ENCODE results near the gene CPPED1. TPM values are rescaled to one million over a fixed set of nuclear protein-coding genes. Genes with fewer than 3 reads are reported as not detected.
A peak's percentile ranks its signal among the peaks of the same experiment; 100 is the strongest.

Gene CPPED1
- total and polyA plus RNA-seq, 10 donors = 10.0 to 66.3 (median 45.4) TPM

- 67 to 84% (median 75%) methylated on average over 3 of the region's 3 CpGs for WGBS, 5 donors
- no peak for DNase-seq
- TF ChIP-seq POLR2AphosphoS5 (IDR thresholded peaks at IDR 0.05) = no peak
- no peak for TF ChIP-seq CTCF (IDR thresholded peaks at IDR 0.05 in 8 of 11, conservative IDR thresholded peaks at IDR 0.05 in 3 of 11)
- TF ChIP-seq POLR2A (IDR thresholded peaks at IDR 0.05) = no peak
- intact Hi-C loops (cut with DNase I; ENCODE audit: low total_unique reads) = no loop called here
- no peaks in the 10 kb centered on the region for H3K27me3 ChIP-seq (replicated peaks in 1 of 7)
- peaks cover 0 to 11% (median 0%) of the 10 kb centered on the region in 6 donors for H3K4me1 ChIP-seq
- H3K27ac ChIP-seq = no peak overlapping the region
- peaks cover 0 to 22% (median 7%) of the 10 kb centered on the region in 8 donors for H3K9me3 ChIP-seq
- H3K4me3 ChIP-seq = no peak overlapping the region
- peaks cover 0 to 49% (median 3%) of the 10 kb centered on the region in 6 donors for H3K36me3 ChIP-seq
Observed at GRCh38 chr16:12716658-12717057, 87.0 kb downstream of the CPPED1 start.

- peaks cover 0 to 14% (median under 1%) of the 10 kb centered on the region in 8 donors for H3K9me3 ChIP-seq
- peaks cover 0 to 38% (median under 1%) of the 10 kb centered on the region in 6 donors for H3K36me3 ChIP-seq
- H3K27me3 ChIP-seq (replicated peaks in 1 of 7) = no peaks in the 10 kb centered on the region
- H3K4me3 ChIP-seq = no peak overlapping the region
- no peak overlapping the region for H3K27ac ChIP-seq
- no peak for DNase-seq
- TF ChIP-seq CTCF (IDR thresholded peaks at IDR 0.05 in 8 of 11, conservative IDR thresholded peaks at IDR 0.05 in 3 of 11) (no peak), POLR2AphosphoS5 (IDR thresholded peaks at IDR 0.05) (no peak), POLR2A (IDR thresholded peaks at IDR 0.05) (no peak)
- WGBS, 5 donors = 35 to 87% (median 54%) methylated on average over 1 of the region's 1 CpG
- H3K4me1 ChIP-seq = peaks cover 0 to 11% (median 2%) of the 10 kb centered on the region in 6 donors
- intact Hi-C loops (cut with DNase I; ENCODE audit: low total_unique reads) = no loop called here
Observed at GRCh38 chr16:12709807-12710206, 93.9 kb downstream of the CPPED1 start.

GRCh38 chr16:12708266-12708665 lies 95.4 kb downstream of the CPPED1 start:
- intact Hi-C loops (cut with DNase I; ENCODE audit: low total_unique reads) = no loop called here
- H3K9me3 ChIP-seq = peaks cover 0 to 6% (median 0%) of the 10 kb centered on the region in 8 donors
- peaks cover 0 to 8% (median 2%) of the 10 kb centered on the region in 6 donors for H3K4me1 ChIP-seq
- H3K4me3 ChIP-seq = no peak overlapping the region
- no peaks in the 10 kb centered on the region for H3K27me3 ChIP-seq (replicated peaks in 1 of 7)
- DNase-seq = no peak
- TF ChIP-seq POLR2A (IDR thresholded peaks at IDR 0.05) = no peak
- TF ChIP-seq CTCF (IDR thresholded peaks at IDR 0.05 in 8 of 11, conservative IDR thresholded peaks at IDR 0.05 in 3 of 11) = no peak
- no peak for TF ChIP-seq POLR2AphosphoS5 (IDR thresholded peaks at IDR 0.05)
- no peak overlapping the region for H3K27ac ChIP-seq
- H3K36me3 ChIP-seq = peaks cover 0 to 51% (median 9%) of the 10 kb centered on the region in 6 donors
- 84 to 90% (median 85%) methylated on average over 3 of the region's 3 CpGs for WGBS, 5 donors

GRCh38 chr16:12706628-12707027 lies 97.1 kb downstream of the CPPED1 start:
- peaks cover 0 to 64% (median 12%) of the 10 kb centered on the region in 6 donors for H3K36me3 ChIP-seq
- 90 to 97% (median 95%) methylated on average over 4 to 6 of the region's 6 CpGs for WGBS, 5 donors
- H3K27me3 ChIP-seq (replicated peaks in 1 of 7) = no peaks in the 10 kb centered on the region
- intact Hi-C loops (cut with DNase I; ENCODE audit: low total_unique reads) = no loop called here
- H3K9me3 ChIP-seq = peaks cover 0 to 6% (median 0%) of the 10 kb centered on the region in 8 donors
- TF ChIP-seq POLR2A (IDR thresholded peaks at IDR 0.05) (no peak), CTCF (IDR thresholded peaks at IDR 0.05 in 8 of 11, conservative IDR thresholded peaks at IDR 0.05 in 3 of 11) (no peak), POLR2AphosphoS5 (IDR thresholded peaks at IDR 0.05) (peak in 1 of 3 donors; percentile 13)
- no peak overlapping the region for H3K4me3 ChIP-seq
- no peak overlapping the region for H3K27ac ChIP-seq
- peaks cover 0 to 4% (median 0%) of the 10 kb centered on the region in 6 donors for H3K4me1 ChIP-seq
- no peak for DNase-seq

All from spleen (tissue), 11 donors.